Kasumi-1 (cell line): ENCODE measurements around the gene CACNA2D3.

Experiments
- DNase-seq, 2 experiments: peaks; one replicate each; lab custom pipeline; 2025; lab: John Stamatoyannopoulos, UW

The CACNA2D3 gene

DNA sequence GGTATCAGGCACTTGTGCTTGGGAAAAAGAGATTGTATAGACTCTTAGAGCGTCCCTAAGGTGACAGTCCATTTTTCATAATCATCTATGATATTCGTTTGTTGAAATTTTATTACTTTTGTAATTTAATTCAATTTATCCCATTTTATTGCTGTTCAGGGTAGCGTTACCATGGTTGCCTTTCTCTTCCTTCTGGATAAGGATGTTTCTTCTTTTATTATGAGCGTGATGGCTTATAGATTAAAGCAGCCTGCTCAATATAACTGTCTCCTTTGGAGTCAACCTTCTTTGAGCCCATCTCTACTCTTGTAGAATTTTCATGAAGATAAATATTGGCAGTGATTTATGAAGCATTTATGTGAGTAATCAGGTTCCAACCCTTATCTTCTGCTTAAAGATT is 623.5 kb downstream of the CACNA2D3 start:
- no peak for DNase-seq

DNA sequence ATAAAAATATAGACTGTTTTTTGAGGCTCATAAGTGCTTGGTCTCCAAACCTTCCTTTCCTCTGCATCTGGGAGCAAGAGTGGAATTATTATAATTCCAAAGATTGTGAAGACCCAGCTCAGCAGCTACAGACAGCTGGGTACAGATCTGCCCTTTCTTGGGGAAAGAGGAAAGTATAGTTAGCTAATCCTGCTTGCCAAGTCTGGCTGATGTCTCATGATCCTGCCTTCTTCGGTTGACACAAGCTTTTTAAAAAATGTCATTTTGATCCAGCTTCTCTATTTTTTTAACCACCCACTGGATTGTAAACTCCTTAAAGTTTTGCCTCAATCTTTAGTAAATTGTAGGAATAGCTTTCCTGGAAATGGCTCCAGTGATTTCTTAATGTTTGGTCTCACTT is 624.4 kb downstream of the CACNA2D3 start:
- no peak for DNase-seq

DNA sequence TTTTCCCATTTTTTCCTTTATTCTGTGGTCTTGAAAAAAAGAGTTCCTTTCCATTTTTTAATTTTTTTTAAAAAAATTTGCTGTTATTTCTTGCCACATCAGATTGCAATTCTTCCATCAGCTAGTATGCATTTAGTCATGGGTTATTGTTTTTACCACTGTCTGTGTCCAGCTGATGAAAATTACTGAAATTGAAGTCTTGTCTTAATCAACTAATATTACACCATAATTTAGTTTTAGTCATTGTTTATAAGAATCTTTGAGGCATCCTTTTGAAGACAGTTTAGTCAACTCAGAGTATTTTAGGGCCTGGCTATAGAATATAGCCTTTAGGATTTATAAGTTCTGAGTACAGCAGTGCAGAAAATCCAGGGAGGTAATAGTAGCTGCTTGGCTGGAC is 633.4 kb downstream of the CACNA2D3 start:
- DNase-seq = no peak

DNA sequence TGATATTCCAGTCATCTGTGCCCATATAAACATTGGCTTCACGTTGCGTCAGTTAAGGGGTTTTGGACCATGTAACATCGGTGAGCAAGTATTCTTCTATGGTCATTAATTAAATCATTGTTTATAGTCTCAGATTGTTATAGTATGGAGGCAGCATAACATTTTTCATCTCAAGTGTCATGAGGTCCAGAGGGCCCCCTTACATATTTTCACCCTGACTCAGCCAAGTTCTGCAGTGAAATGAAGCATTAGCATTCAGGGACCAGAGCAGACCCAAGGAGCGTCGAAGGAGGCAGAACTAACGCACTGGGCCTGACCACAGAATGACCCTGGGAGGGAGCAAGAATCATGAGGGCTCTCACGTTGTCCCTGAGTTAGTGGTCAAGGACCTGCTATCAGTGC is 634.0 kb downstream of the CACNA2D3 start:
- DNase-seq = no peak

DNA sequence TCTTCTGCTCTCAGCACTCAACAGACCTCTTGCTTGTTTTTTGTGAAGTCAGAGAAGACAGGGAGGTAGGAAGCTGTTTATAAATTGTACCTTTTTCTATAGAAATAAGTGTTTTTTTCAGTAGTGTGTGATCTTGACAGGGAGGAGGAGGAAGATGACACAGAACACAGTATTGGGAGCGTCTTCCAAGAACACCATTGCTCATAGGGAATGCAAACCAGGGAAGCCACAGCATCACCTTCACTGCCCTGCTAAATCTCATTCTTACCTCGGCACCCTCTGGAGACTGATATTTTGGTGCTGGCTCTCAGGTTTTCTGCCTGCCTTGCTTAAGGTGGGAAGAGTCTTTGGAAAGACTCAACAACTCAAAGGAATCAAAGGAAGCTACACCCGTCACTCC is 636.1 kb downstream of the CACNA2D3 start:
- no peak for DNase-seq

DNA sequence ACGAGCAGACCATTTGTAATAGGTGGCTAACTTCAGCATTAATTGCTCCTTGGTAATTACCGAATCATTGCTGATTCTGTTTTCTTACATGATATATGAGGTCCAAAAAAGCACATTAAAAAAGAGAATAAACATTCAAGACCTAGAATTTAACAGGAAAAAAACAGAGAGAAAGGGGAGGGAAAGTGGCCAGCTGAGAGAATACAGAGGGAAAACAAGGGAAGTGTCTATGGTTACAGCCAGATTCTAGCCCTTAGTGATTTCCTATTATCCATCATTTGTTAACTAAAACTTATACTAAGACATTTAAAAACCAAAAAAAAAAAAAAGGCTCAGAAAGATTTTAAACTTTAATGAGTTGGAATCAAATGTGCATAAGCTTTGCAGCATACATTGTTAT is 636.8 kb downstream of the CACNA2D3 start:
- no peak for DNase-seq

DNA sequence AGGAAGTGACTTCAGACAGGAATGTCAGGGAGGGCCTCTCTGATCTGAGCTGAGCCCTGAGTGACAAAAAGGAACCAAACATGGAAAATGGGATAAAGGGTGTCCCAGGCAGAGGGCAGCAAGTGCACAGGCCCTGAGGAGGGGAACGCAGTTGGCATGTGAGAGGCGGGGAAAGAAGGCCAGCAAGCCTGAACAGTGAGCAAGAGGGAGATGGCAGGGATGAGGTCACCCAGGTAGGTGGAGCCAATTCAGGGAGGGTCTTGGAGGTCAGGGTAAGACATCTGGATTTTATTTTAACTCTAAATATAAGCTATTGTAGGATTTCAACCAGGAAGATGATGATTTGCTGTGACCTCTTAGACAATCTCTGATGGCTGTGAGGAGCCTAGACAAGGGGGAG is 637.8 kb downstream of the CACNA2D3 start:
- DNase-seq = no peak

DNA sequence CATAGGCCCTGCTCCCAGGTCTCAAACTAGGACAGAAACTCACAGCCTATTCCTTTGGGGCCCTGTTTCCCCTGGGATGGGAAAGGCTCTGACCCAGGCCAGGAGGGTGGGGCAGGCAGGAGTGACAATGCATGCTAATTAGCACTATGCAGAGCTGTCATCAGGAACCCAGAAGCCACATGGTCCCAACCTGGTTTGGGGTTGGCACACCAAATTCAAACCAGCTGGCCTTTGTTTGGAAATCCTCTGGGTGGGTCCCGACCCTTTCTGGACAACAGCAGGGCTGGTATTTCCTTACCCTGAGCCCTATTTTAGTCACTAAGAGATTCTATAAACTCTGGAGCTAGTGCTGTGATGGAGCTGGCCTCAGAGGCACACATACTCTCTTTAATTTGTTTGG is 639.3 kb downstream of the CACNA2D3 start:
- no peak for DNase-seq

DNA sequence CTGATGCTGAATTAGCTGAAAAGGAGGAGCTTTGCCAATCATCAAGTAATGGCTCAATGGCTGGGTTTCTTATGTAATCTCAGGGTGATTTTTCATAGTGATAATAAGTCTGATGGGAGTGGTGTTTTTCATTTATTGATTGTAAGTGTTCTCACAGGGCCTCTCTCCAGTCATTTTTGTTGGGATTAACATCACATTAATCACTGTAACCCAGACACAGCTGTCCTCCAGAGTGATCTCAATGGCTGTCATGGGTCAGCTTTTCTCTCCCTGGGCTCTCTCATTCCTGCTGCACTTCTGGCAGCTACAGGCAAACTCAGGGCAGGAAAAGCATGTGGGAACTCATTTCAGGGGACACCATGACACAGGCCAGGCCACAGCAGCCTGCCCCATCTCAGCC is 642.6 kb downstream of the CACNA2D3 start:
- DNase-seq = no peak

DNA sequence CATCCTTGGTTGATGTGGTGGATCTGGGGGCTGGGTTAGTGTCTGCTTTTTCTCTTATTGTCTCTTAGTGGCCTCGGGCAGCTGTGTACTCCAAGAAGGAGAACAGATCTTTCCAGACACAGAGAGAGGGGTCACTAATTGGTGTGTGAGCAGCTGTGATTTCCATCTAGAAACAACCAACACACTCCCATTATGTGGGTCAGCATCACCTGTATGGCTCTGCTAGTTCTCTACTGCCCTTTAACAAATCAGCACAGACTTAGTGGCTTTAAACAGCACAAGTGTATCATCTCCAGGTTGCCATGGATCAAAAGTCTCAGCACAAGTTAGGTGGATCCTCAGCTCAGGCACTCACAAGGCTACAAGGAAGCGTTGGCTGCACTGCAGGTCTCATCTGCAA is 648.7 kb downstream of the CACNA2D3 start:
- no peak for DNase-seq

DNA sequence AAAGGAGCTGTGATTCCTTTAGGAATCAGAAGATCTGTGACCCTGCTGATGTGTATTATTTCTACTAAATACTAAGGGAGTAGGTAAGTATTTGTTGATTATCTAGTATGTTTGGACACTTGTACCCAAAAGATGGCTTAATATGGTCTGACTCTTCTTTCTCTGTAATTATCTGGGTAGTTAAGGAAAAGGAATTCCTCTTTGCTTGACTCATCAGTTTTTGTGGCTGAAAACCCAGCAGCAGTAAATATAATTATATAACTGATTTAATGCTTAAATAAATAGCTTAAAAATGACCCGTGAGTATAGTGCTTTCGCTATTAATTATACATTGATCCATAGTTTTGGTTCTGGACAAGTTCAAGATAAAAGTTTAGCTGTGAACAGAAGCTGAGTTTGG is 649.7 kb downstream of the CACNA2D3 start:
- no peak for DNase-seq

DNA sequence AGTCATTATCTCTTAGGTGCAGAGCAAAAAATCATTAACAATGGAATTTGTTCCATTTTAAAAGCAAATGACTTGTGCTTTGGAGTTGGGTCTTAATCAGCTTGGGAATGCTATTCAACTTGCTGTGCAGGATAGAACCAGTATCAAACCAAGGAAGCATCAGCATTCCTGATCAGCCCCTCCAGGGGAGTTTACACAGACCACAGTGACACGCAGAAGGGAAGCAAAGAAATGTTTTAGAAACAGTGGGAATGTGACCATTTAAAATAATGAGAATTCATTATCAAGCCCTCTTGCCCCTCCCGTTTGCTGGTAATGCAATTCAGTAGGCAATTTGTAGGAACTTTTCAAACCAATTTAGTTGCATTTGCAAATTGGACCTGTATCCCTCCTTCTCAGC is 650.4 kb downstream of the CACNA2D3 start:
- DNase-seq = no peak

DNA sequence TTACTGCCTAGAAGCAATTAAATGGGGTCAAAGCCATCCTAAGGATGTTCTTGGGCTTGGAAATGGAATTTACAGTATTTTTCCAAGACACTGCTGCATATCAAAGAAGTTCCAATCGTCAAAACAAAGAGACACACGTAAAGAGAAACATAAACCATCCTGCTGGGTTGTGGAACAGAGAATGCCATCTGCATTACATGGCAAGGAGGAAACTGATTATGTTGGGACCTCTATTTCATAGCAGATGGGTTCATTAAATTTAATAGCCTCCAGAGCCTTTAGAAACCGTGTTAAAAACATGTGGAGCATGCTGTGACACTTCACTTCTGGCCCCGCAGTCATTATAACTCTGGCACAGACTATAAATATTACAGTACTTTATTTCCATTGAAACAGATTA is 650.9 kb downstream of the CACNA2D3 start:
- no peak for DNase-seq

DNA sequence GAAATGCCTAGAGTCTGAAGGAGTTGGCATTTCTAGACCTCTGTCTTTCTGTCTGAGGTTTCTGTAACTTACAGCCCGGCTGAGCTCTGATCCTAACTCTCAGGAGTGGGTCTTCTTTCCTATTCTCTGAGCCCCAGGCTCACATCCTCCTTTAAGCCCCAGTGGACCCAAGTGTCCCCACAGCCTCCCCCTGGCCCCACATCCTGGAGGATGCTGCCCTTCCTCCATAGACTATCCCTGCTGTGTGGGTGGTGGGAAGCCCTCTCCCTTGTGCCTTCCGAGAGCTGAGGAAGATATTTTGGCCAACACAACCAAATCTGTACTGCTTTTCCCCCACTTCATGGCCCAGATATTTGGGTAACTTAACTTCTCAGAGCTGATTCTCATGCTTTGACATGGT is 654.2 kb downstream of the CACNA2D3 start:
- no peak for DNase-seq

DNA sequence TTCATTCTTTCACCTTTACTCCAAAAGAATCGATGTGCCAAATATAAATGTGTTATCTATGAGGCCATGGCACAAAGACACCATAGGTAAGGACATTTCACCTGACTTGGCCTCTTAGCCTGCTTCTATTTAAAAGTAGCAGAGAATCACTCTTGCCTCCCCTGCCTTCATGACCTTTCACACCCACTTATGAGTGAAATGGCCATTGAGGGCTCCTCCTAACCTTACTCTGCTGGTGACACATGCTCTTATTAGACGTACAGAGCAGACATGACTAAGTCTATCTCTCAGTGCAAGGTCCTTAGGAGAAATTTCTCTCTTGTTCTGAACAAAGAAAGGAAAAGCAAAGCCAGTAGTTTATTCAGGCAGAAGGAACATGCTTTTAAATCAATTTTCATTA is 654.8 kb downstream of the CACNA2D3 start:
- DNase-seq = no peak

DNA sequence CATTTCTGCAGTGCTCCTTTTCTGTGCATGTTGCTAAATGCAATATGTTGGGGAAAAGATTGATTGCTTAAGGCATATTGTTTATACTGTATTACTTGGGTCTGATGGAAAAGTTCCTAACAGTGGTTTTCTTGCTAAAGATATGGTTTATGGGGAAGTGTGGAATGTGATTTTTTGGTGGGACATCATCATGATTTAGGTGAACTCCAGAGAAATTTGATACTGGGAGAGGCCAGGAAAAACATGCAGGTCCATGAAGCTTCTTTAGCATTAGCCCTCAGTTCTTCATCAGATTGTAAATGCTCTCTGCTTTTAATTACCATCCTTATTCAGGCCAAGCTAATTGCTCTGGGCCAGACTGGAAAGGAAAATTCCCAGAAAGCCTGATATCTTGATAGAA is 658.0 kb downstream of the CACNA2D3 start:
- DNase-seq = no peak

DNA sequence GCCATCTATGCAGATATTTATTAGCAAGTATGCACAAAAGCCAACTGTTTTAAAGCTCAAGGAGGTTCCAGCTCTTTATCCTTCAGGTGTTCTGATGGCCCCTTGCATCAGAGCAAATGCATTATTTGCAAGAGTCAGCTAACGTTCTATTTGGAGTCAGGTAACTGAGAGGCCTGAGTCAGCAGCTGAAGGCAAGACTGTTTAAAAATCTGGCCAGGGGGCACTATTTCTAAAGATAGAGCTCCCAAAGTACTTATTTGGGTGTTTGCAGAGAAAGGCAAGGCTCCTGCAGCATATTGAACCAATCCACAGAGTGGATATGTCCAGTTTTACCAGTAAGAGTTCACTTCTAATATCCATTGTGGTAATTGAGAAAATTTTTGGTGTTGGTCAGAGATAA is 659.4 kb downstream of the CACNA2D3 start:
- DNase-seq = no peak

DNA sequence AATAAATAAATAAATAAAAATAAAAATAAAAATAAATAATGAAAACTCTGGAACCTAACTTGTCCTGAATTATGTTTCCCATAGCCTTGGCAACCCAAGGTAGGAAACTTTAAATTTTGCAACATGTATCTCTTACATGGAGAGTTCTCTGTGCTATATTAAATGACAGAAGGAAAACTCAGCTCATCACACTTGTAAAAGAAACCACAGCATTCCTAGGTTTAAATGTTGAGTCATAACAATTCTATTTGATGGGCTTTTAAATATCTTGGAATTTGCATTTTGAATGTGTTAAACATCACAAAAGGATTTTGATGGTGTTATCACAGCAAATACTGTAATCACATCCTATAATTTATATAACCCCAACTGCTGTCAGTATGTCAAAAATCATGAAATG is 661.3 kb downstream of the CACNA2D3 start:
- no peak for DNase-seq

DNA sequence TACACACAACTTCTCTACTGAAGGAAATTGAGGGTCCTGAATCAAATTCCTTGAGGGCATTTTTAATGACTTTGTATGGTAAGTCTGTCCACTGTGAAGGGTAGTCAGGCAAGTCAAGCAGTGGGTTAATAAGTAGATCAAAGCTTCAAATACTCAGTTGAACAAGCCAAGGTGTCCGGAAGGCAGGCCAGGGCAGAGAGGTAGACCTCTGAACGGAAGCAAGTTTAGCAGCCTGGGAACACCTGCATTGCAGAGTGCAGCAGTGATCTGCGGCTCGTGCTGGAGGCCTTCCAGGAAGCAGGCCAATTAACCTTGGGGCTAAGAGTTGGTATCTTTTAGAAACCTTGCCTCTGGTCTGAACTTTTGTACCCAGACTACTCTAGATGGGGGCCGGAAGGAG is 661.7 kb downstream of the CACNA2D3 start:
- DNase-seq = no peak

DNA sequence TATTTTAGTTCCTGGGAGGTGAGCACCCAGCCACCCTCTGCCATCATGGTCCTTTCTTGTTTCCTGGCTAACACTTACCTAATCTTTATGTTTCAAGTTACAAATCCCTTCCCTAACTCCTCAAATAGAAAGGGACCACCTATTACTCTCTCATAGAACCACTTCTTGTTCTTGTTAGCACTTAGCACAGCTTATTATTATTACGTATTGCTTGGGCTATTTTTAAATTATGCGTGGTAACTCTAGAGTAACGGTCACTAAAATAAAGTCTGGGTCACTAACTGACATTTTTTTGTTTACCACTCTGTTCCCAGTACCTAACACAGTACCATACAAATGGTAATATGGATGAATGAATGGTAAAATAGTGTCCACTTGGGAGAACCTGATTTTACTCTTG is 663.6 kb downstream of the CACNA2D3 start:
- no peak for DNase-seq

DNA sequence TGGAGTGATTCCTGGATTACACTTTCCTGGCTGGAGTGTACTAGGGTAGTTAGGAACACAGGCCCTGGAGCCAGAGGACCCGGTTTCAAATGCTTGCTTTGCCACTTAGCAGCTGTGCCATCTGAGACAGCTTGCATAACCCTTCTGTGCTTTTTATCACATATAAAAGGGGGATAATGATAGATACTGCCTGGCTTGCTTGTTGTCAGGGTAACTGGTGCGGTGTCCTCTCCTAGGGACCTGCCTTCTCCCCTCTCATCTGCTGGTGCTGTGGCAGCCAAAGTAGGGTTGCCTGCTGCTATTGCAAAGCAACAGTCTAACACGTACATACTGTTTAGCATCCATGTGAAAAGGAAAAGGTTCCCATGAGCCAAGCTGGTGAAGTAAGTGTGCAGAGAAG is 667.7 kb downstream of the CACNA2D3 start:
- no peak for DNase-seq

DNA sequence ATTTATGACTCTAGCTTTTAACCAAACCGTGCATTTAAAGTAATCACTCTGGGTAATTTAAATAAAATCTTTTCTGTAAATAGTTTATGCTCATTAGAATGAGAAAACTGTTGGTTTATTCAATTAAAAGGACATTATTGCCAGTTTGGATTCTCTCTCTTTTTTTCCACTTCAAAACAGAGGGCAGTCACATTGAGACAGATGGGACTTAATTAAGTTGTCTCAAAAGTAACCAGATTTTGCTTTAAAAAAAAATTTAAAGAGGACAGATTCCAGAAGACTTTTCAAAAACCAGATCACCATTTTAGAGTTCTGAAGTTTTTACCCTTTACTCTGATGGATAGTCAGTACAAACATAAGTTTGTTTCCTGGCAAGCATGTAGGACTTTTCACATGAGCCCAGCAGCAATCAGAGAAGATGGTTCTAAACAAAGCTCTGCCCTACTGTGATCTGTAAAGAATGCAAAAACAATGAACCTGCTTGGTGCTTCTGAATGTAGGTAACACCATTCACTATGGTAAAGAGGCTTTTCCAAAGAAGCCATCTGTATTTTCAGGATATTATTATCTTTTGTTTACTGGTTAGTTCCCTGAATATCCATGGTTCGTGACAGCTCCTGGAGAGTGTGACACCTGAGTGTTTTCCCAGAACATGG is 669.3 kb downstream of the CACNA2D3 start:
- no peak for DNase-seq

DNA sequence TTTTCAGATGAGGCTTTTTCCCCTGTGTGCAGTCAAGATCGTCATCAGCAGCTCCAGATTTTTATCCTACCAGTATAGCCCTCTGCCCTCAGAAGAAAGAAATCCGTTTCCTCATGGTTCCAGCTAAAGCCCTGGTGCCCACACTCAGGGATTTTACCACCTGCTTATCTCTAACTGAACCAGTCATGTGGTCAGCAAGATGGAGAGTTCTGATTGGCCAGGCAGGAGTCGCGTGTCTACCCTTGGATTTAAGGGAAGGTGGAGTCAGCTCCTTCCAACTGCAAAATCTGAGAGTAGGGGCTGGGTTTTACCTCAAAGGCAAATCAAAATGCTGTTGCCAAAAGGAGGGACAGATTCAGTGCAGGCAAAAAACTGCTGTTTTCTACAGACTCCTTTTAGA is 670.2 kb downstream of the CACNA2D3 start:
- no peak for DNase-seq

DNA sequence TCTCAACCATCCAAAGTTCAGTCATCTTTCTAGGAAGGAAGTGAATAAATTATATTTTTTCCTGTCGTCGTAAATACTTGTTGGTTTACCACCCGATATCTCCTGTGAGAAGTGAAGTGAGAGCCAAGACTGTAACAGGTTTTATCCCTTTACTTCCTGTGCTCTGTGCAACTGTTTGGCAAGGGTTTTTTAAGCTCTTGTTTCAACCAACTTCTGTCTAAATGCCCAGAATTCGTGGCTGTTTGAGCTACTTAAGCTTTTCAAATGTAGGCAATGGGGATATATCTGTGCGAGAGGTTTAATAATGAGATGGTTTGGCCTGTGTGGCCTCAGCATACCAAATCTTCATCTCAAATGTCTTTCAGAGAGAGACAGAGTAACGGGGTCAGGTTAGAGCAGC is 670.8 kb downstream of the CACNA2D3 start:
- DNase-seq = no peak

DNA sequence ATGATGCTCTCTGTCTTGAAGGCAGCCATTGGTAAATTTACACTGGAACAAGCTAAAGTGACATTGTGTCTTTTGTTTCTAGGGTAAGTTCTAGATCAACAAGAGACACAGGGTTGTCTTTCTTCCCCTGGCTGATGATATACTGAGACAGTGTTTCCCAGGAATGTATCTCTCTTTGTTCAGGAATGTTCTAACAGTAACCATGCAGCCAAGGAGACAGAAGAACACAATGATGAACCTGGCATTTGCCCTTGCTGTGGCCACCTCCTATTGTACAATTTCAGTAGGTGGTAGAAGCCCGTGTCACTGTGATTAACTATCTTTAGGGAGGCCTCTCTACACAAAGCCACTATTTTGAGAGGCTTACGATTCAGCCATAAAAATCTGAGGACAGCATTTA is 674.8 kb downstream of the CACNA2D3 start:
- DNase-seq = no peak
